Sigmoid colon (tissue), 7 donors: Measurements from ENCODE around the gene PTPN1. TPM values are rescaled to one million over a fixed set of nuclear protein-coding genes. Genes with fewer than 3 reads are reported as not detected.

Experiments
- DNase-seq: peaks from one replicate; pipeline ENCODE4 v3.0.0-alpha.2; 2019
- H3K27ac ChIP-seq, 4 donors: fragments of 200-600 bp; sonication (generic); one replicate each; pipeline ENCODE4 v1.5.1; 2016 to 2019; ENCODE audit warnings: mild to moderate bottlenecking in 1 of 4
- H3K27me3 ChIP-seq, 3 donors: fragments of 200-600 bp; sonication (generic); one replicate each; pipeline ENCODE4 v1.5.1; 2019; ENCODE audit warnings: mild to moderate bottlenecking in 1 of 3
- H3K36me3 ChIP-seq, 4 donors: fragments of 200-600 bp; sonication (generic); one replicate each; pipeline ENCODE4 v1.5.1; 2016 to 2019
- H3K4me1 ChIP-seq, 4 donors: fragments of 200-600 bp; sonication (generic); one replicate each; pipeline ENCODE4 v1.5.1; 2017 to 2019
- H3K4me3 ChIP-seq, 4 donors: fragments of 200-600 bp; sonication (generic); one replicate each; pipeline ENCODE4 v1.5.1; 2017 to 2019; ENCODE audit warnings: mild to moderate bottlenecking in 2 of 4, moderate library complexity in 1 of 4
- H3K9me3 ChIP-seq, 4 donors: fragments of 200-600 bp in 3 of 4; sonication (generic) in 3 of 4; one replicate each; pipeline versions ENCODE4 v1.5.1 to v1.6.1; 2013 to 2019
- CTCF ChIP-seq, 4 experiments: fragments of 450-650 bp in 3 of 4; fragments of 200-600 bp in 1 of 4; IDR thresholded peaks; one replicate each; pipeline ENCODE4 v1.5.1; 2016 to 2019; ENCODE audit warnings: antibody characterized with exemption in 4 of 4, mild to moderate bottlenecking in 3 of 4, moderate library complexity in 2 of 4
- EP300 ChIP-seq, 4 donors: sonication (generic); formaldehyde crosslinking; IDR thresholded peaks; one replicate each; pipeline ENCODE4 v1.6.1; 2017; ENCODE audit warnings: antibody characterized with exemption in 4 of 4
- POLR2A ChIP-seq, 2 donors: fragments of 450-650 bp; IDR thresholded peaks; one replicate each; pipeline ENCODE4 v1.6.1; 2016; ENCODE audit warnings: antibody characterized with exemption in 2 of 2, mild to moderate bottlenecking in 2 of 2, moderate library complexity in 2 of 2
- POLR2AphosphoS5 ChIP-seq, 4 donors: sonication (generic); formaldehyde crosslinking; IDR thresholded peaks; one replicate each; pipeline ENCODE4 v1.6.1; 2017; ENCODE audit warnings: antibody characterized with exemption in 4 of 4
- WGBS, 2 donors: extraction: QIAGEN DNeasy Blood & Tissue Kit; methylation state at CpG; one replicate each; pipeline ENCODE4 v1.1.7; 2013; 5-methylcytosine and 5-hydroxymethylcytosine counted together
- intact Hi-C: fragments of 100-400 bp; cut with DNase I; formaldehyde crosslinking; loops from one replicate; pipeline ENCODE4 v1.15.1; 2023
- polyA plus RNA-seq, 3 donors: library from polyadenylated mRNA; stranded (reverse); fragments of 200-250 nt; gene quantifications; one replicate each; pipeline ENCODE4 v1.2.3, GENCODE V29; 2013
- total RNA-seq, 4 donors: library from RNA; depleted of rRNA; stranded (reverse); fragments of >200 nt; gene quantifications; one replicate each; pipeline ENCODE4 v1.1.0, GENCODE V29; 2016
- donor health status: healthy with polysubstance abuse.
- donor health status: Bipolar disorder and iron deficiency.
- donor health status: healthy.

The PTPN1 gene
- total and polyA plus RNA-seq, 7 donors, result 14.4 to 41.5 (median 23.6) TPM

- intact Hi-C loops, result loop anchor here (2.0 kb wide), 1 partner anchor 117 kb away; no protein-coding TSS in a partner anchor
- H3K4me1 ChIP-seq, result peaks cover 0 to 11% (median 4%) of the 10 kb centered on the region in 4 donors
- no peaks in the 10 kb centered on the region for H3K27me3 ChIP-seq
- H3K9me3 ChIP-seq, result no peaks in the 10 kb centered on the region
- H3K27ac ChIP-seq, result no peak overlapping the region
- TF ChIP-seq POLR2AphosphoS5 (IDR thresholded peaks at IDR 0.05), result no peak
- no peak for TF ChIP-seq CTCF (IDR thresholded peaks at IDR 0.05)
- no peak for TF ChIP-seq EP300 (IDR thresholded peaks at IDR 0.05)
- TF ChIP-seq POLR2A (IDR thresholded peaks at IDR 0.05), result no peak
- no peak for DNase-seq
- 88% methylated on average over 9 of the region's 9 CpGs for WGBS, 2 donors
- H3K36me3 ChIP-seq, result no peaks in the 10 kb centered on the region
- H3K4me3 ChIP-seq, result no peak overlapping the region
Observed at GRCh38 chr20:50627747-50628146, 117.6 kb downstream of the PTPN1 start.

- H3K4me3 ChIP-seq, result no peak overlapping the region
- 66 to 85% methylated on average over 11 of the region's 11 CpGs for WGBS, 2 donors
- no peak overlapping the region for H3K27ac ChIP-seq
- no peak for DNase-seq
- peaks cover 0 to 11% (median 4%) of the 10 kb centered on the region in 4 donors for H3K4me1 ChIP-seq
- intact Hi-C loops, result no loop called here
- H3K9me3 ChIP-seq, result no peaks in the 10 kb centered on the region
- H3K36me3 ChIP-seq, result no peaks in the 10 kb centered on the region
- no peaks in the 10 kb centered on the region for H3K27me3 ChIP-seq
- TF ChIP-seq EP300 (IDR thresholded peaks at IDR 0.05) (no peak), POLR2A (IDR thresholded peaks at IDR 0.05) (no peak), POLR2AphosphoS5 (IDR thresholded peaks at IDR 0.05) (no peak), CTCF (IDR thresholded peaks at IDR 0.05) (no peak)
Observed at GRCh38 chr20:50628332-50628731, 118.1 kb downstream of the PTPN1 start.

GRCh38 chr20:50628853-50629669, 118.9 kb downstream of the PTPN1 start:
- peaks cover 0 to 11% (median 4%) of the 10 kb centered on the region in 4 donors for H3K4me1 ChIP-seq
- no peak for TF ChIP-seq EP300 (IDR thresholded peaks at IDR 0.05)
- TF ChIP-seq POLR2A (IDR thresholded peaks at IDR 0.05), result no peak
- no peak for TF ChIP-seq CTCF (IDR thresholded peaks at IDR 0.05)
- TF ChIP-seq POLR2AphosphoS5 (IDR thresholded peaks at IDR 0.05), result no peak
- no peaks in the 10 kb centered on the region for H3K36me3 ChIP-seq
- intact Hi-C loops, result no loop called here
- DNase-seq, result no peak
- no peak overlapping the region for H3K4me3 ChIP-seq
- WGBS, 2 donors, result 86 to 89% methylated on average over 16 of the region's 16 CpGs
- H3K27ac ChIP-seq, result no peak overlapping the region
- no peaks in the 10 kb centered on the region for H3K27me3 ChIP-seq
- H3K9me3 ChIP-seq, result no peaks in the 10 kb centered on the region

- intact Hi-C loops, result no loop called here
- no peak overlapping the region for H3K4me3 ChIP-seq
- no peaks in the 10 kb centered on the region for H3K27me3 ChIP-seq
- no peaks in the 10 kb centered on the region for H3K9me3 ChIP-seq
- TF ChIP-seq POLR2A (IDR thresholded peaks at IDR 0.05), result no peak
- TF ChIP-seq EP300 (IDR thresholded peaks at IDR 0.05), result no peak
- no peak for TF ChIP-seq CTCF (IDR thresholded peaks at IDR 0.05)
- DNase-seq, result no peak
- peaks cover 0 to 11% (median 4%) of the 10 kb centered on the region in 4 donors for H3K4me1 ChIP-seq
- no peak overlapping the region for H3K27ac ChIP-seq
- H3K36me3 ChIP-seq, result no peaks in the 10 kb centered on the region
- 77 to 78% methylated on average over 7 of the region's 7 CpGs for WGBS, 2 donors
Observed at GRCh38 chr20:50629670-50630045, 119.5 kb downstream of the PTPN1 start.
